ENCODE data around the gene SLC5A2.
A peak's percentile ranks its signal among the peaks of the same experiment; 100 is the strongest.

DNA sequence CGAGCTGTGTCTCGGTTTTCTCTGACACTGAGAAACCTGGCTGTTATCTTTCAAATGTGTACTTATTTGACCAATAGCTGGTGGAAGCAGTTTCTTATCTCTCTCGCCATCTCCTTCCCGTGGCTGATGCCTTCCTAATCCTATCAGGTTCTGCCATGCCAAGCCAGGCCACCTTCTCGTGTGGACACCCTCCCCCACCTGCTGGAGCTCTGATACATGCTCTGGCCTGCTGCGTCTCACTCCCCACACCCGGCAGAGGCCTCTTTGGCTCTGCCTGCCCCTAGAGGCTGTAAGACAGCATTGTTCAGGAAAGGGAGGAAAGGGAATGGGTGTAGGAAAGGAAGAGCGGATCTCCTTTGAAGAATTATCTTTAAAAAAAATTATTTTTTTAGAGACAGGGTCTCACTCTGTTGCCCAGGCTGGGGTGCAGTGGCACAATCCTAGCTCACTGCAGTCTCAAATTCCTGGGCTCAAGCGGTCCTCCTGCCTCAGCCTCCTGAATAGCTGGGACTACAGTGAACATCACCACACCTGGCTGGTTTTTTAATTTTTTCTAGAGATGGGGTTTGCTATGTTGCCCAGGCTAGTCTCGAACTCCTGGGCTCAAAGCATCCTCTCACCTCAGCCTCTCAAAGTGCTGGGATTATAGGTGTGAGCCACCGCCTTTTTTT lies 31.1 kb upstream of the SLC5A2 start:
- TF ChIP-seq, protein P1, sequence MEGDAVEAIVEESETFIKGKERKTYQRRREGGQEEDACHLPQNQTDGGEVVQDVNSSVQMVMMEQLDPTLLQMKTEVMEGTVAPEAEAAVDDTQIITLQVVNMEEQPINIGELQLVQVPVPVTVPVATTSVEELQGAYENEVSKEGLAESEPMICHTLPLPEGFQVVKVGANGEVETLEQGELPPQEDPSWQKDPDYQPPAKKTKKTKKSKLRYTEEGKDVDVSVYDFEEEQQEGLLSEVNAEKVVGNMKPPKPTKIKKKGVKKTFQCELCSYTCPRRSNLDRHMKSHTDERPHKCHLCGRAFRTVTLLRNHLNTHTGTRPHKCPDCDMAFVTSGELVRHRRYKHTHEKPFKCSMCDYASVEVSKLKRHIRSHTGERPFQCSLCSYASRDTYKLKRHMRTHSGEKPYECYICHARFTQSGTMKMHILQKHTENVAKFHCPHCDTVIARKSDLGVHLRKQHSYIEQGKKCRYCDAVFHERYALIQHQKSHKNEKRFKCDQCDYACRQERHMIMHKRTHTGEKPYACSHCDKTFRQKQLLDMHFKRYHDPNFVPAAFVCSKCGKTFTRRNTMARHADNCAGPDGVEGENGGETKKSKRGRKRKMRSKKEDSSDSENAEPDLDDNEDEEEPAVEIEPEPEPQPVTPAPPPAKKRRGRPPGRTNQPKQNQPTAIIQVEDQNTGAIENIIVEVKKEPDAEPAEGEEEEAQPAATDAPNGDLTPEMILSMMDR (IDR thresholded peaks at IDR 0.05): peak; percentile 50 to 69
- TF ChIP-seq POLR2A (IDR thresholded peaks at IDR 0.05) (no peak), POLR2AphosphoS5 (IDR thresholded peaks at IDR 0.05) (no peak), EP300 (IDR thresholded peaks at IDR 0.05) (no peak)
